GM21786 (cell line): Measurements from ENCODE around the gene FAM236A.
"Not testable (repeated sequence)": the region's sequence is repeated elsewhere in the genome, so short reads cannot be mapped to it uniquely, and the experiment has no call there.

Experiments
- ATAC-seq: cut with Tn5 transposase; IDR thresholded peaks from one replicate; pipeline ENCODE4 v1.9.1; 2021; ENCODE audit not compliant: unreplicated experiment

The FAM236A gene

GRCh38 chrX:72937906-72938305, at the start of gene FAM236A:
FAM236A (plus strand) TSS chrX:72938206; CDS start chrX:72938263, 57 bp downstream.
- not testable (repeated sequence) for ATAC-seq

- ATAC-seq: not testable (repeated sequence)
Measured at GRCh38 chrX:72889740-72890139, 48.3 kb upstream of the FAM236A start.

GRCh38 chrX:72912315-72912714, 25.7 kb upstream of the FAM236A start, which contains the start of gene FAM236C:
FAM236C (plus strand) TSS chrX:72912615; CDS start chrX:72912715, 100 bp downstream.
- not testable (repeated sequence) for ATAC-seq

GRCh38 chrX:72916096-72916495, 21.9 kb upstream of the FAM236A start:
- not testable (repeated sequence) for ATAC-seq

- ATAC-seq: not testable (repeated sequence)
Measured at GRCh38 chrX:72932283-72932682, 5.7 kb upstream of the FAM236A start.

GRCh38 chrX:72936455-72936854, 1.6 kb upstream of the FAM236A start:
- not testable (repeated sequence) for ATAC-seq

- not testable (repeated sequence) for ATAC-seq
Measured at GRCh38 chrX:72936882-72937455, 1.0 kb upstream of the FAM236A start.

GRCh38 chrX:72942272-72942671, 4.3 kb downstream of the FAM236A start:
- ATAC-seq: not testable (repeated sequence)

GRCh38 chrX:72943035-72943818, 5.2 kb downstream of the FAM236A start:
- peak; percentile 81 for ATAC-seq

GRCh38 chrX:72943819-72944169, 5.8 kb downstream of the FAM236A start, which contains the start of gene DMRTC1:
DMRTC1 (minus strand) TSS chrX:72943837; CDS start chrX:72875694, 68,143 bp downstream.
- ATAC-seq: peak; percentile 71

- ATAC-seq: not testable (repeated sequence)
Measured at GRCh38 chrX:72959971-72960370, 22.0 kb downstream of the FAM236A start.

- ATAC-seq: not testable (repeated sequence)
Measured at GRCh38 chrX:72971859-72972258, 33.9 kb downstream of the FAM236A start.

GRCh38 chrX:72974885-72975284, 36.9 kb downstream of the FAM236A start:
- not testable (repeated sequence) for ATAC-seq

GRCh38 chrX:72980894-72981469, 43.0 kb downstream of the FAM236A start:
- not testable (repeated sequence) for ATAC-seq
